CD14-positive monocyte (primary cell): ENCODE results near the gene UBAP2L. TPM values are rescaled to one million over a fixed set of nuclear protein-coding genes. Genes with fewer than 3 reads are reported as not detected.

Experiments used
- DNase-seq, 3 donors: peaks; one replicate each; pipeline ENCODE4 v3.0.0-alpha.2; 2011 to 2022
- H2AFZ ChIP-seq: 2 replicates; pipeline ENCODE4 v1.6.0; 2012; ENCODE audit warnings: mild to moderate bottlenecking, low read depth, low read length, inconsistent platforms; ENCODE audit not compliant: insufficient read depth, poor library complexity, severe bottlenecking
- H3K27ac ChIP-seq, 2 donors: 1 replicate in 1 of 2; 2 replicates in 1 of 2; pipeline ENCODE4 v1.5.1; 2012 to 2013; ENCODE audit warnings: low read length in 2 of 2, control low read depth in 1 of 2, inconsistent platforms in 1 of 2, low read depth in 1 of 2, mild to moderate bottlenecking in 1 of 2
- H3K27me3 ChIP-seq, 2 donors: one replicate each; pipeline versions ENCODE4 v1.6.0 to v1.6.1; 2011 to 2013; ENCODE audit warnings: low read length in 2 of 2; ENCODE audit not compliant: control insufficient read depth in 2 of 2, insufficient read depth in 2 of 2
- H3K36me3 ChIP-seq, 2 donors: replicated peaks in 1 of 2; 1 replicate in 1 of 2; 2 replicates in 1 of 2; pipeline versions ENCODE4 v1.5.1 to v1.6.1; 2012 to 2013; ENCODE audit warnings: low read length in 2 of 2, control low read depth in 1 of 2, inconsistent platforms in 1 of 2, mild to moderate bottlenecking in 1 of 2; ENCODE audit not compliant: insufficient read depth in 2 of 2, control insufficient read depth in 1 of 2
- H3K4me1 ChIP-seq, 2 donors: 1 replicate in 1 of 2; 2 replicates in 1 of 2; pipeline versions ENCODE4 v1.5.1 to v1.6.1; 2012 to 2013; ENCODE audit warnings: low read length in 2 of 2, control low read depth in 1 of 2, inconsistent platforms in 1 of 2, mild to moderate bottlenecking in 1 of 2, moderate library complexity in 1 of 2; ENCODE audit not compliant: insufficient read depth in 2 of 2, control insufficient read depth in 1 of 2
- H3K4me2 ChIP-seq: replicated peaks from 2 replicates; pipeline ENCODE3; 2012; ENCODE audit warnings: low read length, moderate library complexity, mild to moderate bottlenecking; ENCODE audit not compliant: poor library complexity, severe bottlenecking; ENCODE audit errors: extremely low read depth
- H3K4me3 ChIP-seq, 3 experiments: fragments of 200-600 bp in 1 of 3; sonication (generic) in 1 of 3; replicated peaks in 1 of 3; 1 replicate in 2 of 3; 2 replicates in 1 of 3; pipeline ENCODE4 v1.5.1; 2011 to 2013; ENCODE audit warnings: low read length in 3 of 3, mild to moderate bottlenecking in 3 of 3, control low read depth in 2 of 3, low read depth in 2 of 3, inconsistent platforms in 1 of 3, moderate library complexity in 1 of 3
- H3K79me2 ChIP-seq: 2 replicates; pipeline ENCODE4 v1.6.0; 2012; ENCODE audit warnings: mild to moderate bottlenecking, control low read depth, inconsistent platforms, low read length, moderate library complexity; ENCODE audit not compliant: insufficient read depth
- H3K9ac ChIP-seq: 2 replicates; pipeline ENCODE4 v1.6.0; 2017; ENCODE audit warnings: low read length, mild to moderate bottlenecking; ENCODE audit not compliant: insufficient read depth, poor library complexity, severe bottlenecking
- H3K9me3 ChIP-seq, 2 donors: replicated peaks in 1 of 2; 1 replicate in 1 of 2; 2 replicates in 1 of 2; pipeline versions ENCODE4 v1.5.1 to v1.6.1; 2012 to 2013; ENCODE audit warnings: low read length in 2 of 2, control low read depth in 1 of 2; ENCODE audit not compliant: control insufficient read depth in 1 of 2, insufficient read depth in 1 of 2
- H4K20me1 ChIP-seq: 2 replicates; pipeline ENCODE4 v1.6.0; 2012; ENCODE audit warnings: mild to moderate bottlenecking, low read length, control low read depth, moderate library complexity; ENCODE audit not compliant: insufficient read depth
- H3K27ac Mint-ChIP-seq, 7 donors: one replicate each; pipeline ENCODE4 v1.8.0; 2020; ENCODE audit warnings: mild to moderate bottlenecking in 7 of 7, mixed read lengths in 7 of 7, moderate library complexity in 6 of 7, inconsistent platforms in 2 of 7
- H3K27me3 Mint-ChIP-seq, 3 donors: one replicate each; pipeline ENCODE4 v1.8.0; 2021 to 2022; ENCODE audit warnings: low read depth in 3 of 3, mild to moderate bottlenecking in 3 of 3, mixed read lengths in 3 of 3, moderate library complexity in 3 of 3, inconsistent platforms in 1 of 3
- H3K36me3 Mint-ChIP-seq, 2 donors: one replicate each; pipeline ENCODE4 v1.8.0; 2020; ENCODE audit warnings: mixed read lengths in 2 of 2, inconsistent platforms in 1 of 2, mild to moderate bottlenecking in 1 of 2
- H3K4me1 Mint-ChIP-seq: one replicate; pipeline ENCODE4 v1.8.0; 2020; ENCODE audit warnings: mild to moderate bottlenecking, mixed read lengths
- H3K4me3 Mint-ChIP-seq, 2 donors: one replicate each; pipeline ENCODE4 v1.8.0; 2020; ENCODE audit warnings: mild to moderate bottlenecking in 2 of 2, mixed read lengths in 2 of 2, moderate library complexity in 1 of 2
- H3K9me3 Mint-ChIP-seq, 7 donors: one replicate each; pipeline ENCODE4 v1.8.0; 2020 to 2022; ENCODE audit warnings: mixed read lengths in 7 of 7, mild to moderate bottlenecking in 6 of 7, moderate library complexity in 6 of 7, inconsistent platforms in 2 of 7
- CTCF ChIP-seq: fragments of 200-600 bp; IDR thresholded peaks from one replicate; pipeline ENCODE4 v1.8.0; 2022; ENCODE audit warnings: antibody characterized with exemption, mild to moderate bottlenecking
- WGBS: methylation state at CpG from one replicate; pipeline ENCODE4 v1.1.5; 2013; ENCODE audit warnings: missing lambda C conversion rate; ENCODE audit not compliant: insufficient coverage; 5-methylcytosine and 5-hydroxymethylcytosine counted together
- intact Hi-C, 2 donors: fragments of 100-400 bp; cut with micrococcal nuclease; formaldehyde crosslinking; loops; one replicate each; pipeline versions ENCODE4 v1.15.0 to v1.15.1; 2023
- polyA plus RNA-seq, 3 donors: library from polyadenylated mRNA; depleted of rRNA in 1 of 3; unstranded in 2 of 3; stranded (reverse) in 1 of 3; fragments of 300-500 nt in 2 of 3; fragments of >200 nt in 1 of 3; fragmentation: Illumina TruSeq in 2 of 3; gene quantifications; 1 replicate in 2 of 3; 2 replicates in 1 of 3; pipeline ENCODE4 v1.2.3, GENCODE V29; 2012 to 2021

The UBAP2L gene
- polyA plus RNA-seq, 3 donors: 40.1 to 200 (median 46.8) TPM

- H3K4me3 Mint-ChIP-seq: peak overlapping the region; percentile 82 to 96
- no peaks in the 10 kb centered on the region for H3K9me3 Mint-ChIP-seq
- Histone ChIP-seq H3K4me2 (peak overlapping the region; percentile 89), H3K4me1 (peaks cover 31 to 36% of the 10 kb centered on the region in 2 donors), H3K4me3 (peak overlapping the region; percentile 92 to 97 (median 96)), H2AFZ (peak overlapping the region; percentile 63), H3K9ac (peak overlapping the region; percentile 99), H3K79me2 (peaks cover 96% of the 10 kb centered on the region), H3K27ac (peak overlapping the region; percentile 87 to 100), H3K36me3 (peaks cover 16 to 48% of the 10 kb centered on the region in 2 donors), H4K20me1 (peaks cover 38% of the 10 kb centered on the region), H3K9me3 (no peaks in the 10 kb centered on the region), H3K27me3 (no peaks in the 10 kb centered on the region)
- H3K36me3 Mint-ChIP-seq: peaks cover 32 to 45% of the 10 kb centered on the region in 2 donors
- 3% methylated on average over 4 of the region's 28 CpGs for WGBS
- TF ChIP-seq CTCF: no peak
- H3K27me3 Mint-ChIP-seq: peaks cover 0 to 5% (median 1%) of the 10 kb centered on the region in 3 donors
- intact Hi-C loops: loop anchor here in 1 of 2 donors (5.0 kb wide), 3 partner anchors 39 to 336 kb away; partner anchors contain the start of genes HAX1 and UBE2Q1
- DNase-seq: peak; percentile 24 to 54 (median 49)
- H3K4me1 Mint-ChIP-seq: peaks cover 50% of the 10 kb centered on the region
- peak overlapping the region; percentile 92 to 100 (median 97) for H3K27ac Mint-ChIP-seq
These were observed 685 bp downstream of the UBAP2L start for GRCh38 chr1:154221278-154222001.

DNA sequence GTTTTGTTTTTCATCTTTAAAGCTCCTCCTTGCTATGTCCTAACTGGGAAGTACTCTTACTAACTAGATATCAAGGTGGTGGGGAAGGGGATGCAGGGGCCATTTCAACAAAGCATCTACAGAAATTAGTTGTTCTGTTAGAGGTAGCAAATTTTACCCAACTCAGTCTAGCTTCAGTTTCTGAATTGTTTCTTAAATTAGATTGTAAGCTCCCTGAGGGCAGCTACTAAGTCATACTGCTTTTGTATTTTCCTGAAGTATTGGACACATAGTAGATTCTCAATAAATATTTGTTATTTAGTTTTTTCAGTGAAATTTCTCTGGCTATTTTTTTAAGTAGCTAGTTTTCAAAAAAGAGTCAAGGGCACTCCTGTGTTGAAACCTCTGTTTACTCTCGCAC lies 1.8 kb downstream of the UBAP2L start:
- Mint-ChIP-seq H3K4me3 (peak overlapping the region; percentile 82 to 96), H3K4me1 (peaks cover 58% of the 10 kb centered on the region), H3K27ac (peak overlapping the region in 6 of 7 donors; percentile 92 to 100 (median 98)), H3K27me3 (peaks cover 0 to 5% (median 0%) of the 10 kb centered on the region in 3 donors), H3K36me3 (peaks cover 34 to 46% of the 10 kb centered on the region in 2 donors), H3K9me3 (no peaks in the 10 kb centered on the region)
- H3K79me2 ChIP-seq: peaks cover 96% of the 10 kb centered on the region
- H2AFZ ChIP-seq: no peak overlapping the region
- no peaks in the 10 kb centered on the region for H3K9me3 ChIP-seq
- no peak overlapping the region for H3K9ac ChIP-seq
- intact Hi-C loops: loop anchor here in 1 of 2 donors (5.0 kb wide), 3 partner anchors 40 to 335 kb away; partner anchors contain the start of genes HAX1 and UBE2Q1
- TF ChIP-seq CTCF: no peak
- no peaks in the 10 kb centered on the region for H3K27me3 ChIP-seq
- WGBS: no CpG with 5 or more reads among the region's 1 CpG
- DNase-seq: no peak
- peaks cover 44% of the 10 kb centered on the region for H4K20me1 ChIP-seq
- peak overlapping the region in 1 of 2 donors; percentile 87 for H3K27ac ChIP-seq
- H3K4me1 ChIP-seq: peaks cover 31 to 43% of the 10 kb centered on the region in 2 donors
- peak overlapping the region; percentile 89 for H3K4me2 ChIP-seq
- H3K4me3 ChIP-seq: peak overlapping the region in 1 of 3 experiments; percentile 92
- H3K36me3 ChIP-seq: peaks cover 21 to 48% of the 10 kb centered on the region in 2 donors
